Astrocyte of the cerebellum (primary cell): ENCODE measurements around the gene ENTPD7.
"Not testable (repeated sequence)": the region's sequence is repeated elsewhere in the genome, so short reads cannot be mapped to it uniquely, and the experiment has no call there.

Experiments
- DNase-seq: peaks from one replicate; pipeline ENCODE4 v3.0.0-alpha.2; 2011; ENCODE audit warnings: low read depth
- H3K4me3 ChIP-seq: 2 replicates; pipeline ENCODE4 v1.5.1; 2011; ENCODE audit warnings: mild to moderate bottlenecking, low read depth, low read length, moderate library complexity
- CTCF ChIP-seq: IDR thresholded peaks from 2 replicates; pipeline ENCODE4 v1.5.1; 2012; ENCODE audit warnings: low read length, low read depth, moderate library complexity, mild to moderate bottlenecking; ENCODE audit errors: missing control alignments
- in situ Hi-C: cut with HindIII; loops from 2 replicates; pipeline ENCODE4 v1.10.0; 2017; ENCODE audit warnings: low sequenced_read_pairs

ENTPD7 gene

DNA sequence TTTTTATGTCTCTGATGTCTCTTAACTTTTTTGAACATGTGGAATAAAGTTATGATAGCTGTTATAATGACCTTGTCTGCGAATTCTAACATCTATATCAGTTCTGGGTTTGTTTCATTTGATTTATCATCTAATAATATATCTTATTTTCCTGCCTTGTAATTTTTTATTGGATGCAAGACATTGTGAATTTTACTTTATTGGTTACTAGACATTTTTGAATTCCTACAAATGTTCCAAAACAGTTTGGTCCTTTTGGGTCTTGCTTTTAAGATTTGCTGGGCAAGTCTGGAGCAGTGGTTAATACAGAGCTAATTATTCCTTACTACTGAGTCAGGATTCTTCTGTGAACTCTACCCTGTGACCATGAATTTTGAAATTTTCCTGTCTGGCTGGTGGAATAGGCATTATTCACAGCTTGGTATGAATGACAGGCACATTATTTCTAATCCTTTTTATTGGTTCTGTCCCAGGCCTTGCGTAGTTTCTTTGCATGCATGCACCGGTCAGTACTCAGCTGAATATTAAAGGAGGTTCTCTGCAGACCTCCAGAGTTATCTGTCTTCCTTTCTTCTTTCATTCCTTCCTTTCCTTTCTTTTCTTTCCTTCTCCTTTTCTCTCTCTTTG lies 81.7 kb downstream of the ENTPD7 start:
- DNase-seq, result no peak
- in situ Hi-C loops, result no loop called here
- TF ChIP-seq CTCF, result no peak
- no peak overlapping the region for H3K4me3 ChIP-seq

DNA sequence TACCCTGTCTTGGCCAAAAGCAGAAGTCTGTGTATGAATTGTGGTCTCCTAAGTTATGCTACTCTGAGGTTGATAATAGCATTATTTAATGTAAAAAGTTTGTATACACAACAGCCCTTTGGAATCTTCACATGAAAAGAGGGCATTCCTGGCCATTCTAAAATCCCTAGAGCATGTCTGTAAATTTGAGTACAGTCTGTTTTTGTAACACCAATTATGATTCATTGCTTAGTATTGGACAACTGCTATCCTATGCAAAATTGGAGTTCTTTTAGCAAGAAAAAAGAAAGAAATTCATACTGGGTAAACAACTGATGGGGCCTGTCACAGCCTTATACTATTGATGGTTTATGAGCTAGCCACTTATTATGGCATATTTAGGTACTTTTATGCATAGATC lies 82.9 kb downstream of the ENTPD7 start:
- TF ChIP-seq CTCF, result no peak
- in situ Hi-C loops, result no loop called here
- no peak for DNase-seq
- no peak overlapping the region for H3K4me3 ChIP-seq

GRCh38 chr10:99742701-99743100 lies 83.4 kb downstream of the ENTPD7 start:
- DNase-seq, result no peak
- no peak overlapping the region for H3K4me3 ChIP-seq
- TF ChIP-seq CTCF, result no peak
- in situ Hi-C loops, result no loop called here

GRCh38 chr10:99743841-99744240 lies 84.5 kb downstream of the ENTPD7 start:
- no peak for TF ChIP-seq CTCF
- in situ Hi-C loops, result no loop called here
- no peak overlapping the region for H3K4me3 ChIP-seq
- DNase-seq, result no peak

DNA sequence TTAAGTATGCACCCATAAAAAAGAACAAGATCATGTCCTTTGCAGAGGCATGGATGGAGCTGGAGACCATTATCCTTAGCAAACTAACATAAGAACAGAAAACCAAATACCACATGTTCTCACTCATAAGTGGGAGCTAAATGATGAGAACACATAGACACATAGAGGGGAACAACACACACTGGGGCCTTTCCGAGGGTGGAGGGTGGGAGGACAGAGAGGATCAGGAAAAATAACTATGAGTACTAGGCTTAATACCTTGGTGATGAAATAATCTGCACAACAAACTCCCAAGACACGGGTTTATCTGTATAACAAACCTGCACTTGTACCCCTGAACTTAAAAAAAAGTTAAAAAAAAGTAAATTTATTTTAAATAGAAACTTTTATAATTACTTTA lies 86.9 kb downstream of the ENTPD7 start:
- H3K4me3 ChIP-seq, DNase-seq, in situ Hi-C loops: not testable (repeated sequence)

GRCh38 chr10:99748823-99749451 lies 89.6 kb downstream of the ENTPD7 start:
- no peak overlapping the region for H3K4me3 ChIP-seq
- in situ Hi-C loops, result no loop called here
- no peak for DNase-seq
- no peak for TF ChIP-seq CTCF

GRCh38 chr10:99750641-99751040 lies 91.3 kb downstream of the ENTPD7 start:
- DNase-seq, result no peak
- no peak overlapping the region for H3K4me3 ChIP-seq
- in situ Hi-C loops, result no loop called here
- TF ChIP-seq CTCF, result no peak
